GM19238 (cell line): ENCODE data around the gene MBNL3.
"Not testable (repeated sequence)": the region's sequence is repeated elsewhere in the genome, so short reads cannot be mapped to it uniquely, and the experiment has no call there.

ENCODE experiments used
- DNase-seq: peaks from one replicate; pipeline ENCODE4 v3.0.0; 2011; ENCODE audit warnings: low spot score; ENCODE audit not compliant: insufficient read length

MBNL3 gene

DNA sequence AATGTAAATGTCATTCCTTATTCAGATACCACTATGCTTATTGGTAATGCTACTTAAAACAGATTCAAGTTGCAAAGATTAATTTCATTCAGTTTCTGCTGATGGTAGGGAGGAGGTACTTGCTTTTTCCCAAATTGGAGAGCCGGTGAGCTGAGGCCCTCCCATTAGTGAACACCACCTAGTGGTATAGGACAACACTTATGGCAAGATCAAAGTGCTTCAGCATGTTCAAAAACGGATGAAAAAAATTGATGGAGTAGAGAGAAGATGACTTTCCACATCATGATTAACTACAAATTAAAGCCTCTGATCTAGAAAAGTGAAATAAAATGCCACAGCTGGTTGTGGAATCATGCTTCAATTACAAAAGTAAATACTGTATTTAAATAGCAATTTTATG, 112.9 kb downstream of the MBNL3 start:
- DNase-seq: no peak

DNA sequence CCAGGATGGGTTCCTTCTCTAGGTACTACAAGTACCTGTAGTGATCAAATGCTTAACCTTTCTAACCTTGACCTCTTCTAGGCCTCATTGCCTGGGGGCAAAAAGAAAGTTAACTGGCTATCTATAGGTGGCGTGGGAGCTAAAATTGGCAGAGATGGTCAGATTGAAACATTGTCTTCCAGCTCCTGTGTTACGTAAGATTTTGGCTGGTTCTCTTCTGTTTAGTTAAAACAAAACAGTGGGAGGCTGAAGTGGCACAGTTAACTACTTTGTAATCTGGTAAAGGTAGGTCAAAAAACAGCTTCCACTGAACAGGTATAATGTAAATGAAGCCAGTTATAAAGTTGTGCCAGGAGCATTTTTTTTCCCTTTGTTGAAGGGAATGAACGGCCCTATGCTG, 115.2 kb downstream of the MBNL3 start:
- no peak for DNase-seq

DNA sequence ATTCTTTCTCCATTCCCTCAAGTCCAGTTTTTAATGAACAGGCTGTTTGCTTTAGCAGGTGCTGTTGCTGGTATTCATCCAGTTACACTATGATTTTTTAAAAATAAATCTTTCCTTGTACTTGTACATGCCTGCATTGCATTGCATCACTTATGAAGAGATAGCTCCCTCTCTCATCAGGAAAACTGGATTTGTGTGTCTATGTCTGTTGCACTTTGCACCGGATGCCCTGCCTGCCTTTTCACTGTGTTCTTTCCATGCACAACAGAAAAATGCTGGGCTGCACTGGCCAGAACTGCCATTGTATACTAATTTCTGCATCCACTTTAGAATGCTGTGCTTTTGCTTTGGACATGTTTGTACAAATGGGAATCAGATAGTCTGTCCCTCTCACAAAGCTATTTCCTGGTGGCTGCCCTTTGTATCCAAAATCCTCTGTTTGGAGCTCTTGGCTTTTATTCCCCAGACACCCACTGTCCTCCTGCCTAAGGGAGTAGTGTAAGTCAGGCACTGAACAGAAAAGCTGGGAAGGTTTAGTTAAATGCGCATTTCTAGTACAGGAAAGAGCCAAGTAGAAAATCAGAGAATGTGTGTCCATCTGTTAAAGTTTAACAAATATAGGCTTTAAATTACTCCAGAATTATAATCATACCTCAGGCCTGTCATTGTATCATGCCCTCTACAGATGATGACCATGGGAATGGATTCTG, 119.1 kb downstream of the MBNL3 start:
- DNase-seq: no peak

DNA sequence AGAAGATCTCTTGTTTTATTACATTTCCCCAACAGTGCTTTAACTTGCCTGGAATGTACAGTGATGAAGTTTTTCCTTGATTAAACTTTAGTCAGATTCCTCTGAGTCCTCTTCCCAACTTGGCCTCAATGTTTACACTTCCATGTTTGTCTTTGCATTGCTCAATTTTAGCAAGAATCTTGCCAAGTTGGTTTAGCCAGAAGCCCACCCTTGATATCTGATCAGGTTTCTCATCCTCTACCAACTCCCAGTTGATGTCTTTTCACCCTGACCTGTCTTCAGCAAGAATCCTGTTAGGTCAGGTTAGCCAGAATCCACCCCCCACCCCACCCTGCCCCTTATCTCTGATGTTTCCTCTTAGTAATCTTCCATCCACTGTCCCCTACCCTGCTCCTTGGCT, 120.9 kb downstream of the MBNL3 start:
- DNase-seq: no peak

DNA sequence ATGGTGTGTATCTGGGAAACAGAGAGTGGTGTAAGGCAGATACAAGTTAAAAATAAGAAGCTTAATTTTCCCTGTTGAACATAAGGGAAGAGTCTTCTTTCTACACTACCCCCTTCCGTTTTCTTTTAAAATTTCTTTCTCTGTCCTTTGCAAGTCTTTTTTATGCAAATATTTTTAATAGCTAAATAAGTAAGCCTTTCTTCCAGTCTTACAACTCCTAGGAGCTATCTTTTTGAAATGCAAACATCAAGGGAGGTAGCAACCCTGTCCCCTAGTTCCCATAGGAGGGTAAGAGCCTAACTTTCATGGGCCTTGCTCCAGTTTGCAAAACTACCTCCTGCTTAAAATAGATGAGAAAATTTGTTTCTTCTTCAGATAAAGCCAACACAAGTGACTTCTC, 121.5 kb downstream of the MBNL3 start:
- DNase-seq: no peak

DNA sequence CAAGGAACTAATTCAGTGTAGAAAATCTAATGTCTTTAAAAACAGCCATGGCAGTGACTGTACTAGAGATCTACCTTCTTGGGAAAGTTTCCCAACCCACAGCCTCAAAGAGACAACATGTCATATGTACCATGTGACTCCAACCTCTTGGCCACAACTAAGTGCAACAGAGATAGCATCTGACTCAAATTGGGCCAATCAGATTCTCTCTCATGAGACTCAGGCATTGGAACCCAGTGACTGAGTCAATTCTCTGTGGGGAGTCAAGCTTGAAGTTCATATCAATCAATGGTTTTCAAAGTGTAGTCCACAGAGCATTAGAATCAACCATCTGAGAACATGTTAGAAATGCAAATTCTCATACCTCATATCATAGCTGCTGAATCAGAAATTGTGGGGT, 123.3 kb downstream of the MBNL3 start:
- DNase-seq: no peak

DNA sequence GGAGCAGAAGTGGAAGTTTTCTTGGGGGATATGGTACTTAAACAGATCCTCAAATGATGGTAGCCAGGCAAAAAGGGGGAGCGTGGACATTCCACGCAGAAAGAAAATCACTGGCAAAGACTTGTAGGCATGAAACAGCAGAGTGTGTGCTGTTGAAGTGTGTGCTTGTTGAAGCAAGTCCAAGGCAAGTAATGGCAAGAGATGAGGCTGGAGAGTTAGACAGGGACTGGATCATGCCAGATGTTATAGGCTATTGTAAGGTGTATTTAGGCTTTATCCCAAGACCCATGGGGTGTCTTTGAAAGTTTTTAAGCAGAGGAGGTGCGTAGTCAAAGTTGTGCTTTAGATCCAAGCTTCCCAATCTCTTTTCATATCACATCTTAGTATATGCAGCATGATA, 124.5 kb downstream of the MBNL3 start:
- DNase-seq: no peak

DNA sequence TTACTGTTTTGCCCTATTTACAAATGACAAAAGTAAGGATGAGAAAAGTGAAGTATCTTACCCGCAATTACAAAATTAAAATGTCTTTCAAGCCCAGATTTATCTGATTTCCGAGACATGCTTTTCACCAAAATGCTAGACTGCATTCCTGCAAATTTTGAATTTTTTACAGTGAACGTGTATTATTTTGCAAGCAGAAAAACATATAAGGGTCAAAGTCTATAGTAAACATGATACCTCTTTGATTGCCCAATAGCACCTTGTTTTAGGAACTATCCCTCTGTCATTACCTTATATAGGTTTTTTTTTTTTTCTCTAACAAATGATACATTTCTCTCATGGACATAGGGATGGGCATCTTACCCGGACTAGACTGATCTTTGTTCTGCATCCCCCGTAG, 135.4 kb downstream of the MBNL3 start:
- no peak for DNase-seq

DNA sequence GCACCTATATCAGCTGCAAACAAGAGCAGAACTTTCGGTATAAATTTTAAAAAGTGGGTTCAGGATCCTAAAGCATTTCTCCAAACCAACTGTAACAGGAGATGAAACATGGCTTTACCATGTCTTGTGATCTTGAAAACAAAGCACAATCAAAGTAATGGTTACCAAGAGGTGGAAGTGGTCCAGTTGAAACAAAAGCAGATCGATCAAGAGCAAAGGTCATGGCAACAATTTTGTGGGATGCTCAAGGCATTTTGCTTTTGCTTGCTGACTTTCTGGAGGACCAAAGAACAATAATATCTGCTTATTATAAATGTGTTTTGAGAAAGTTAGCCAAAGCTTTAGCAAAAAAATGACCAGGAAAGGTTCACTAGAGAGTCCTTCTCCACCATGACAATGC, 152.7 kb downstream of the MBNL3 start:
- no peak for DNase-seq

DNA sequence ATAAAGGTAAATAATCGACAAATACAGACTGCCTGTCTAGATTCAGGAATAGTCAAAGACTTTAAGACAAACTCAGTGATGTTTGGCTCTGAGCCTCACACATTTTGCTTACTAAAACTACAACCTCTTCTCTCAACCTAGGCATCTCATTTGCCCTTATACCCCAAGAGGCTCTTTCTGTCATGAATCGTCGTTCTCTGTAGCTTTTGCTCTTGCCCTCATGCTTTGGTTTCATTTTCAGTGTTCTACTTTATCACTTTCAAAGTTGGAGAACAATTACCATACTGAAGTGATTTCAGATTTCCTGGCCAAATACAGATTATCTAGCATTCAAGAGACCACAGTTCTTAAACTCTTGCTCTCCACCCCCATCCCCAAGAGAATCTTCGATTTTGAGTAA, 155.5 kb downstream of the MBNL3 start:
- DNase-seq: no peak

DNA sequence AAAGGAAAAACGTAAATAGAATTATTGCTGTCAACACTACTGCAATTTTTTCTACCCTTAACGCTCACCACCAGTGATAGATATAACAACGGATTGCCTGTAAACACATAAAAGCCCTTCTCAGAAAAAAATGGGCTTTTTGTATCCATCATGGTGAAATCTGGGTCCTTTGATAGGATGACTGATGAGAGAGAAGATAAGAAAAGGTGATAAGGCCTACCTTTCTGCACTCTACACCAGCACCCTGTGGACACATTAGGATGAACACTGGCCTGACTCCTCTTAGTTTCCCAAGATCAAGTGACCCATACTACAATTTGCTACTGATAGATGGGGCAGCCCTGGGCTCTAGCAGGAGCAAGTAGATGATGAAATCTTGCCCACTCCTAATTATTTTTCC, 157.3 kb downstream of the MBNL3 start:
- DNase-seq: no peak

DNA sequence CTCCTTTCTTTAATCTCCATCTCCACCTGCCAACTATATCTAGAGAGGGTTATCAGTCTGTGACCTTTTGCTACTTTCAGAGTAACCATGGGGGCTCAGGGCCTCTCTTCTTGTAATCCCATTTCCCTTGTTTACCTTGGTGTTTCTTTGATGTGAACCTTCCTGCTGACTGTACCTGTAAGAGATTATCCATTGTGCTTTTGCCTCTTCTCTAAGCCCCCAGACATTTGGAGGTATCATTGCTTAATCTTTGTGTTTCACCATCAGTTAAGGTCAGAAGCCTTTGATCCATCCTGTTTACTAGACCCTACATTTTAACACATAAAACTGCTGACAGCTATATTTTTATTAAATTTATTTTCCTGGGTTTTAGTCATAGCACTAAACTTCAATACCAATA, 157.8 kb downstream of the MBNL3 start:
- DNase-seq: no peak

DNA sequence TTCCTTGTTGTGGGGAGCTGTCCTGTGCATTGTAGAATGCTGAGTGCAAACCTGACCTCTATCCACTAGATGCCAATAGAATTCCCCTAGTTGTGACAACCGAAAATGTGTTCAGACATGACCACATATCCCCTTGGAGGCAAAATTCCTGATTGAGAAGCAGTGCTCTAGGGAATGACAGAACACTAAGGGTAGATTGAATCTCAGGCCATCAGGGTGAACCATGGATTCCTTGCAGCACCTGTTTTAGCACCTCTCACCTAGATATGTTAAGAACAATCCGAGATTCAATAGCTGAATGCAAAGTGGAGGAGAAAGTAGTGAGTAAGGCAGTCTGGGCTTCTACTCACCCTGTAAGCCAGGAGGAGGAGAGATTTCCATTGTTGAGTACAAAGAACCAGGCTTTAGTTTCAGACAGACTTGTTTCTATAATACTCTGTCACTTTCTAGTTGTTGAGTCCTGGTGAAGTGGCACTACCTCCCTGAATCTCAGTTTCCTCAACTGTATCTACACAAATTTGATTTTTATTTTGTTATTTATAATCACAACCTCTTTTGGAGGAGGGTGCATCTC, 158.6 kb downstream of the MBNL3 start:
- DNase-seq: no peak

DNA sequence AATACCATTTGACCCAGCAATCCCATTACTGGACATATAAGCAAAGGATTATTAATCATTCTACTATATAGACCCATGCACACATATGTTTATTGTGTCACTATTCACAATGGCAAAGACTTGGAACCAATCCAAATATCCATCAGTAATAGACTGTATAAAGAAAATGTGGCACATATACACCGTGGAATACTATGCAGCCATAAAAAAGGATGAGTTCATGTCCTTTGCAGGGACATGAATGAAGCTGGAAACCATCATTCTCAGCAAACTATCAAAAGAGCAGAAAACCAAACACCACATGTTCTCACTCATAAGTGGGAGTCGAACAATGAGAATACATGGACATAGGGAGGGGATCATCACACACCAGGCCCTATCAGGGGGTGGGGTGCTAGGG, 161.9 kb downstream of the MBNL3 start:
- not testable (repeated sequence) for DNase-seq
